Raji (cell line): ENCODE data around the gene RBMS1.

ENCODE experiments used
- POLR2A ChIP-seq: IDR thresholded peaks from 2 replicates; pipeline ENCODE4 v1.6.1; 2011; ENCODE audit warnings: low read depth, low read length, control low read depth; ENCODE audit not compliant: insufficient read depth

Gene RBMS1

GRCh38 chr2:160334028-160334741 is 159.4 kb downstream of the RBMS1 start:
- TF ChIP-seq POLR2A, result no peak

GRCh38 chr2:160333324-160334027 is 160.1 kb downstream of the RBMS1 start:
- TF ChIP-seq POLR2A, result no peak

GRCh38 chr2:160332318-160332717 is 161.3 kb downstream of the RBMS1 start:
- no peak for TF ChIP-seq POLR2A

GRCh38 chr2:160331258-160332025 is 162.2 kb downstream of the RBMS1 start:
- TF ChIP-seq POLR2A, result no peak

GRCh38 chr2:160328811-160329527 is 164.6 kb downstream of the RBMS1 start:
- no peak for TF ChIP-seq POLR2A

GRCh38 chr2:160326786-160327185 is 166.8 kb downstream of the RBMS1 start:
- no peak for TF ChIP-seq POLR2A

- TF ChIP-seq POLR2A, result no peak
Observed at GRCh38 chr2:160325418-160325817, 168.2 kb downstream of the RBMS1 start.

- TF ChIP-seq POLR2A, result no peak
Observed at GRCh38 chr2:160324917-160325316, 168.7 kb downstream of the RBMS1 start.

- TF ChIP-seq POLR2A, result no peak
Observed at GRCh38 chr2:160324161-160324800, 169.3 kb downstream of the RBMS1 start.

- TF ChIP-seq POLR2A, result no peak
Observed at GRCh38 chr2:160322320-160322719, 171.3 kb downstream of the RBMS1 start.

GRCh38 chr2:160321006-160321405 is 172.6 kb downstream of the RBMS1 start:
- no peak for TF ChIP-seq POLR2A

GRCh38 chr2:160319700-160320099 is 173.9 kb downstream of the RBMS1 start:
- no peak for TF ChIP-seq POLR2A

GRCh38 chr2:160318218-160318617 is 175.4 kb downstream of the RBMS1 start:
- TF ChIP-seq POLR2A, result no peak

GRCh38 chr2:160317181-160318099 is 176.2 kb downstream of the RBMS1 start:
- TF ChIP-seq POLR2A, result no peak

GRCh38 chr2:160315337-160315736 is 178.3 kb downstream of the RBMS1 start:
- no peak for TF ChIP-seq POLR2A
